ENCODE results near the gene MUC15. TPM values are rescaled to one million over a fixed set of nuclear protein-coding genes. Genes with fewer than 3 reads are reported as not detected.

MUC15 gene
- total and polyA plus RNA-seq, 2 of the 8 experiments (the other 6 are each of a cell fraction or from before 2014, with no cell fraction given): not detected

- no peaks in the 10 kb centered on the region for H4K20me1 ChIP-seq (replicated peaks in 1 of 2; ENCODE audit: control insufficient read depth in 1 of 2, insufficient read depth in 2 of 2, low read length in 2 of 2)
- CTCF ChIA-PET (ENCODE audit: partially characterized antibody): no interaction called here
- H3K23ac ChIP-seq (ENCODE audit: insufficient read length): no peak overlapping the region
- no peak overlapping the region for H2BK5ac ChIP-seq (ENCODE audit: low read depth, low read length)
- H3K79me2 ChIP-seq (ENCODE audit: control insufficient read depth in 1 of 2, insufficient read depth in 2 of 2, low read length in 2 of 2): no peaks in the 10 kb centered on the region
- H2AK5ac ChIP-seq (ENCODE audit: low read depth, low read length): no peak overlapping the region
- no peak overlapping the region for H2BK12ac ChIP-seq (ENCODE audit: low read depth, low read length)
- no peak overlapping the region for H3K9ac ChIP-seq (replicated peaks in 1 of 4; ENCODE audit: extremely low read depth in 1 of 4, low read depth in 3 of 4, low read length in 3 of 4)
- FAIRE-seq (no peak), DNase-seq (ENCODE audit: low read depth in 1 of 2, low spot score in 2 of 2) (no peak)
- 89% methylated on average over 5 of the region's 5 CpGs; no CpG with 5 or more reads in 1 of the 2 experiments for WGBS, 2 experiments (ENCODE audit: extremely low coverage in 1 of 2, insufficient coverage in 1 of 2, insufficient read length in 1 of 2, insufficient replicate concordance in 2 of 2, low coverage in 1 of 2, low lambda C conversion rate in 2 of 2, missing lambda C conversion rate in 1 of 2)
- H3K56ac ChIP-seq (replicated peaks; ENCODE audit: insufficient read length, low read depth, low read length): no peak overlapping the region
- H3K4me3 ChIP-seq (ENCODE audit: extremely low read depth in 1 of 4, insufficient read depth in 2 of 4, low read depth in 3 of 4, low read length in 4 of 4): no peak overlapping the region
- H3K27ac ChIP-seq (ENCODE audit: low read depth, low read length): no peak overlapping the region
- no peaks in the 10 kb centered on the region for H3K4me1 ChIP-seq (replicated peaks in 1 of 4; ENCODE audit: control insufficient read depth in 3 of 4, insufficient read depth in 4 of 4, low read length in 3 of 4)
- no peak overlapping the region for H2BK20ac ChIP-seq (ENCODE audit: low read length)
- TF ChIP-seq YY1 (IDR thresholded peaks at IDR 0.05; ENCODE audit: low read depth, low read length): no peak
- TF ChIP-seq RNF2 (IDR thresholded peaks at IDR 0.05; ENCODE audit: borderline replicate concordance, low read depth, low read length, missing control alignments, poor library complexity, severe bottlenecking): no peak
- no peak for TF ChIP-seq SAP30 (IDR thresholded peaks at IDR 0.05; ENCODE audit: insufficient read depth, insufficient replicate concordance, low read length)
- no peak for TF ChIP-seq JUND (IDR thresholded peaks at IDR 0.05; ENCODE audit: low read length)
- no peak for TF ChIP-seq CTBP2 (IDR thresholded peaks at IDR 0.05; ENCODE audit: borderline replicate concordance, insufficient read depth, insufficient read length, low read length)
- TF ChIP-seq ZNF274 (IDR thresholded peaks at IDR 0.05; ENCODE audit: borderline replicate concordance, extremely low read depth, low read length): no peak
- no peak for TF ChIP-seq GTF2F1 (IDR thresholded peaks at IDR 0.05; ENCODE audit: borderline replicate concordance, low read depth, low read length)
- H3K14ac ChIP-seq (ENCODE audit: insufficient read length): no peak overlapping the region
- H3K79me1 ChIP-seq (ENCODE audit: low read depth, low read length): no peaks in the 10 kb centered on the region
- no peak overlapping the region for H2BK120ac ChIP-seq (replicated peaks; ENCODE audit: low read depth, low read length)
- no peak overlapping the region for H3K18ac ChIP-seq (ENCODE audit: extremely low read depth, low read length)
- no peak overlapping the region for H4K5ac ChIP-seq (ENCODE audit: insufficient read length, low read depth, low read length)
- no peak overlapping the region for H4K91ac ChIP-seq (replicated peaks; ENCODE audit: insufficient read length, low read length)
- no peaks in the 10 kb centered on the region for H3K27me3 ChIP-seq (replicated peaks in 1 of 4; ENCODE audit: control insufficient read depth in 3 of 4, extremely low read depth in 1 of 4, insufficient read depth in 3 of 4, low read length in 3 of 4)
- no peaks in the 10 kb centered on the region for H3K23me2 ChIP-seq (ENCODE audit: low read depth, low read length)
- POLR2A ChIA-PET (ENCODE audit: partially characterized antibody): no interaction called here
- no peak overlapping the region for H2AFZ ChIP-seq (ENCODE audit: low read length)
- H2BK15ac ChIP-seq (ENCODE audit: low read length): no peak overlapping the region
- H3K4me2 ChIP-seq (ENCODE audit: insufficient read depth in 1 of 2, low read depth in 2 of 2, low read length in 2 of 2): no peak overlapping the region
- no peaks in the 10 kb centered on the region for H3K36me3 ChIP-seq (ENCODE audit: control insufficient read depth in 2 of 4, insufficient read depth in 4 of 4, low read length in 3 of 4)
- no peak overlapping the region for H3K4ac ChIP-seq (replicated peaks; ENCODE audit: insufficient read length, low read depth, low read length)
- no peak overlapping the region for H4K8ac ChIP-seq (ENCODE audit: extremely low read depth, insufficient read depth, low read length)
- no peaks in the 10 kb centered on the region for H3K9me3 ChIP-seq (ENCODE audit: insufficient read depth in 2 of 2, low read depth in 1 of 2, low read length in 1 of 2)
Observed at GRCh38 chr11:26554455-26554854, 17.6 kb downstream of the MUC15 start.
